ENCODE data around the gene BUD23.
"Not testable (repeated sequence)": the region's sequence is repeated elsewhere in the genome, so short reads cannot be mapped to it uniquely, and the experiment has no call there.

The BUD23 gene

DNA sequence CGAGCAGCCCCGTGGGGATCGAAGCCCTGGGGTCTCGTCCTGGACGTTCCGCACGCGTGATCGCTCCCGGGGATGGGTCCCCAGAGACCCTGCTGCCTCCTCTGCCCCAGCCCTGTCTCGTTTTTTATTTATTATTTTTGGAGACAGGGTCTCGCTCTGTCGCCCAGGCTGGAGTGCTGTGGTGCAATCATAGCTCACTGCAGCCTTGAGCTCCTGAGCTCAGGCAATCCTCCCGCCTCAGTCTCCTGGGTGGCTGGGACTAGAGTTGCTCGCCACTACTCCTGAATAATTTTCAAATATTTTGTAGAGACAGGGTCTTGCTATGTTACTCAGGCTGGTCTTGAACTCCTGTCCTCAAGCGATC, 36.4 kb downstream of the BUD23 start:
- DNase-seq (ENCODE audit: low read depth) = no peak

DNA sequence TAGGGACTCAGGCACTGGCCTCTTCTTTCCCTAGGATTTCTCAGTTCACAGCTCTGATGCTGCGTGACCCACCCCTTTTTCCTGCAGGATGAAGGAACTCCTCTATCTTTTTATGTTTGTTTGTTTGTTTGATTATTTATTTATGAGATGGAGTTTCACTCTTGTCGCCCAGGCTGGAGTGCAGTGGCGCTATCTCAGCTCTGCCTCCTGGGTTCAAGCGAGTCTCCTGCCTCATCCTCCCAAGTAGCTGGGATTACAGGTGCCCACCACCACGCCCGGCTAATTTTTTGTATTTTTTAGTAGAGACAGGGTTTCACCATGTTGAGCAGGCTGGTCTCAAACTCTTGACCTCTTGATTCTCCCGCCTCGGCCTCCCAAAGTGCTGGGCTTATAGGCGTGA, 37.0 kb downstream of the BUD23 start:
- not testable (repeated sequence) for DNase-seq (ENCODE audit: low read depth)

DNA sequence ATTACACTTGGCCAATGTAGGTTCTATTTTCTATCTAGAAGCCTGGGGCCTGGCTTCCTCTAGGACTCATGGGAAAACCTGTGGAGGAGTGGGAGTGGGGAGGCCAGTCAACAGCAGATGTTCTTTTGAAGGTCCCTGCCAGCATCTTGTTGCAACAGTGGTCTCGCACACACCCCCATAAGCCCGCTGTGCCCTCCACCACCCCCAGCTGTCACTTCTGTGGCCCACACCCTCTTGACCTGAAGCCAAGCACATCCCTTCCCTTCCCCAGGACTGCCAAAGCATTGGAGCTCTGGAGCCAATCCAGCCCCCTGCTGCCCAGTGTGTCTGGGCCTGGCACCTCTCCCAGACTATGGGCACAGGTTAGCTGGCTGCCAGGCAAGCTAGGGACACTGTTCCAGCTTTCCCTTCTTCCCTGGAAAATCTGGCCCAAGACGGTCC, 38.0 kb downstream of the BUD23 start:
- no peak for DNase-seq (ENCODE audit: low read depth)

DNA sequence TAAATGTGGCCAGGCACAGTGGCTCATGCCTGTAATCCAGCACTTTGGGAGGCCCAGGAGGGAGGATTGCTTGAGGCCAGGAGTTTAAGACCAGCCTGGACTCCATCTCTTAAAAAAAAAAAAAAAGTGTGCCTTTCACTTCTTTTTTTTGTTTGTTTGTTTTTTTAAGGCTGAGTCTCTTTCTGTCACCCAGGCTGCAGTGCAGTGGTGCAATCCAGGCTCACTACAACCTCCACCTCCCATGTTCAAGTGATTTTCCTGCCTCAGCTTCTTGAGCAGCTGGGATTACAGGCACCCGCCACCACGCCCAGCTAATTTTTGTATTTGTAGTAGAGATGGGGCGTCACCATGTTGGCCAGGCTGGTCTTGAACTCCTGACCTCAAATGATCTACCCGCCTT, 38.8 kb downstream of the BUD23 start:
- DNase-seq (ENCODE audit: low read depth) = not testable (repeated sequence)

DNA sequence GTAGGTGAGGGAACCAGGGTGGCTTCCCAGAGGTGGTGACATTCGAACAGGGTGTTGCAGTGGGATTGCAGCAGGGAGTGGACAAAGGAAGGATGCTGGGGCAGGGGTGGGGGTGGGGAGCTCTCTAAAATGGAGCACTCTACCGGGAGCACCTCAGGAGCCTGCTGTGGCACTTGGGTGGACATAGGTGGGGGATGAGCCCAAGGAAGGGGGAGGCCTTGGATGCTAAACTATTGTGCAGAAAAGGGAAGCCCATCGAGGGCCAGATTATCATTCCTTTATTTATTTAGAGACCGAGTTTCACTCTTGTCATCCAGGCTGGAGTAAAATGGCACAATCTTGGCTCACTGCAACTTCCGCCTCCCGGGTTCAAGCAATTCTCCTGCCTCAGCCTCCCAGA, 39.4 kb downstream of the BUD23 start:
- DNase-seq (ENCODE audit: low read depth) = no peak

DNA sequence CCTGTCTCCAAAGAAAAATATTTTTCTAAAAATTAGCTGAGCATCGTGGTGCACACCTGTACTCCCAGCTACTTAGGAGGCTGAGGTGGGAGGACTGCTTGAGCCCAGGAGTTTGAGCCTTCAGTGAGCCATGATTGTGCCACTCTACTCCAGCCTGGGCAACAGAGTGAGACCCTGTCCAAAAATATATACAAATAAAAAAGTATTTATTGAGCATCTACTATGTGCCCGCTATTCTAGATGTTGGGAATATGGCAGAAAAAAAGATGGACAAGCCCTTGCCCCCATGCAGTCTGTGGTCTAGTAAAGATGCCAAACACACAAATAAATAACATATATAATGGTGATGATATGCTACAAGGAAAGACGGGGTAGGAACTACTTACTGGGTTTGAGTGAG, 40.4 kb downstream of the BUD23 start:
- no peak for DNase-seq (ENCODE audit: low read depth)

DNA sequence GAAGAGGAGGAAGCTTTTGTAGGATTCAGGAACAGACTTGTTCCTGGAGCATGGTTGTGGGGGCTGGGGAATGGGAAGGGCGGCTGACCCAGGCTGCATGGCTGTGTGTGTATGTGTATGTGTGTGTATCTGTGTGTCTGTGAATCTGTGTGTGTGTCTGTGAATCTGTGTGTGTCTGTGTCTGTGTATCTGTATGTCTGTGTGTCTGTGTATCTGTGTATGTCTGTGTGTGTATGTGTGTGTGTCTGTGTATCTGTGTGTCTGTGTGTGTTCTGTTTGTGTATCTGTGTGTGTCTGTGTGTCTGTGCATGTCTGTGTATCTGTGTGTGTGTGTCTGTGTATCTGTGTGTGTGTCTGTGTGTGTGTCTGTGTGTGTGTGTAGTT, 42.7 kb downstream of the BUD23 start:
- DNase-seq (ENCODE audit: low read depth) = no peak

DNA sequence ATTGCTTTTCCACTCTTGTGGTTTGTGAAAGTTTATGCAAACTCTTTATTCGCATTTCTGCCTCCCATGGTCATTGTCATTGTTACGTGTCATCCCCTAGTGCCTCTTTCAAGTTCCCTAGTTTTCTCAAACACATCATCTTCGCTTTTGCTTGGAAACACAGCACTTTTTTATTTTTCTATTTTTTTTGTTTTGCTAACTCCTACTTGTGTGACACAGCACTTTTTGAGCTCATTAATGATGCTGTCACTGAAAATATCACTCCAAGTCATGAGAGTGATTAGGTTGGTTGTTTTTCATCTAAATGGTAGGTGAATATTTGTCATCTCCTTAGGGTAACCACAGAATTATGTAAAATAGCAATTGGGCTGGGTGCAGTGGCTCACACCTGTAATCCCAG, 44.6 kb downstream of the BUD23 start:
- DNase-seq (ENCODE audit: low read depth) = no peak

DNA sequence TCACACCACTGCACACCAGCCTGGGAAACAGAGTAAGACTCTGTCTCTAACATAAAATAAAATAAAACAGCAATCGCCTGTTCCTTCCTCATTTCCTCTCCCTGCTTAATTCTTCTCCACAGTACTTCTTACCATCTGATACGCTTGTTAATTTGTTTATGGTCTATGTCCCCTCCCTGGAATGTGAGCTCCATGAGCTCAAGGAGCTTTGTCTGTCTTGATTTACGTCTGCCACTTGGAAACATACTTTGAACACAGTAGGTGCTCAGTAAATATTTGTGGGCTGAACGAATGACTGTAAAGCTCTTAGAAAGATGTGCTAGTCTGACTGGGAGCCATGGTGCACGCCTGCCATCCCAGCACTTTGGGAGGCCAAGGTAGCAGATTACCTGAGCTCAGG, 45.2 kb downstream of the BUD23 start:
- DNase-seq (ENCODE audit: low read depth) = no peak

DNA sequence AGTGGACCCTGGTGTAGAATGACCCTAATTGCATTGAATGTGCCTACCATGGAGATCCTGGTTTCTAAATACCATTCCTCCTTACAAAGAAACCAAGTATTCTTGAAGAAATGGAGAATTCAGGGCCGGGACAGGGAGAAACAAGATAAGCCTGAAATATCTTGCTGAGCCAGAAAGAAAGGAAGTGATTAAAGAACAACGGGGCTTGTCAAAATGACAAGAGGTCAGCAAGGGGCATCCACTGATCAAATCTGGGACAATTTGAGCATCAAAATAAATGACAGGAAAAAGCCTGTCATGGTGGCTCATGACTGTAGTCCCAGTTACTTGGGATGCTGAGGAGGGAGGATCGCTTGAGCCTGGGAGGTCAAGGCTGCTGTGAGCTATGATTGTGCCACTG, 47.1 kb downstream of the BUD23 start:
- no peak for DNase-seq (ENCODE audit: low read depth)

DNA sequence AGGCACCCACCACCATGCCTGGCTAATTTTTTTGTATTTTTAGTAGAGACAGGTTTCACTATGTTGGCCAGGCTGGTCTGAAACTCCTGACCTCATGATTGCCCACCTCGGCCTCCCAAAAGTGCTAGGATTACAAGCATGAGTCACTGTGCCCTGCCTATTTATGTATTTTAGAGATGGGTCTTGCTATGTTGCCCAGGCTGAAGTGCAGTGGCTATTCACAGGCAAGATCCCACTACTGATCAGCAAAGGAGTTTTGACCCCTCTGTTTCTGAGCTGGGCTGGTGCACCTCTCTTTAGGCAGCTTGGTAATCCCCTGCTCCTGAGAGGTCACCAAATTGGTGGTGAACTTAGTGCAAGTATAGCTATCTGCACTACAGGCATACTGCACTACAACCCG, 49.0 kb downstream of the BUD23 start:
- DNase-seq (ENCODE audit: low read depth) = no peak

DNA sequence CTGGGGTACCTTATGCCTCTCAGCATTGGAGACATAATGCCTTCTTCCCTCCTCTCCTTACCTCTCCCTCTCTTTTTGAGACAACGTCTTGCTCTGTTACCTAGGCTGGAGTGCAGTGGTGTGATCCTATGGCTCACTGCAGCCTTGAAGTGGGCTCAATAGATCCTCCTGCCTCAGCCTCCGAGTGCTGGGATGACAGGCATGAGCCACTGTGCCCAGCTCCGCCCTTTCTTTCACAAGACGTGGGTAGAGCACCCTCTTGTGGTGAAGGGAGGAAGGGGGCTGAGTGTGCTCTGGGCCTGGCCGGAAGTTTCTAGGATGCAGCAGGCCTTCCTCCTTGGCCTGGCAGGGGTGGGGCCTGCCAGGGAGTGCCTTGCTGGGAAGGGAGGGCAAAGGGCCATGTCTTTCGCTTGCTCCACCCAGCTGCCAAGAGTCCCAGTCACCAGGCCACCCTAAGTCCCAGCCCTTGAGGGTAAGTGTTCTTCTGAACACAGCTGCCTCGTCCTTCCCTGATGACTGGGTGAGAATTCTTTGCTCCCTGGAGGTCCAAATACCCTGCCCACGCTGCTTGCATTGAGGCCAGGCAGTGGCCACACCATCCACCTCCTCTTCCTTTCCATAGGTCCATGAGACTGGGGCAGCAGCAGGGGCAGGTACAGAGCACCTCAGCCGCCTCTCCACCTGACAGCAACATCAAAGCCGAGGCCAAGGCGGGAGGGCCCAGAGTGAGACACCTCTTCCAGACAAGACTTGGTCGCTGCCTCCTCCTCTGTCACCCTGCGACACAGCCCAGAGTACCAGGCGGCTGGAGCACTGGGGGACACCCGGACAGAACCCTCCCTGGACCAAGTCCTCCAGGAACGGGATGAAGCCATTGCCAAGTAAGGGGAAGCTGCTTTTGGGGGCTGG, 51.5 kb downstream of the BUD23 start:
- peak; percentile 85 for DNase-seq (ENCODE audit: low read depth)

DNA sequence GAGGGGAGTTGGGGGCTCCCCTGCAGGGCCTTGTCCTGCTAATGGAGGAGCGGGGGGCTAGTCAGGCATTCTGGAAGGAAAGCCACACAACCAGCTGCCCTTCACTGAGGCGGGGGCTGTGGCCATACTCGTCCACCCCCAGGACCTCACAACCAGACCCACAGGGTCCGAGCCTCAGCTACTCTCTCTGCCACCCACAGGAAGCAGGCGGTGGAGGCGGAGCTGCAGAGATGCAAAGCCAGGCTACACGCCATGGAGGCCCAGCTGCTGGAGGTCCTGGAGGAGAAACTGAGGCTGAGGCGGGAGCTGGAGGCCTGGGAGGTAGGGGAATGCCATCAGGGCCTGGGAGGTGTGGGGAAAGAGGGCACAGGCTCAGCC, 52.1 kb downstream of the BUD23 start:
- no peak for DNase-seq (ENCODE audit: low read depth)

DNA sequence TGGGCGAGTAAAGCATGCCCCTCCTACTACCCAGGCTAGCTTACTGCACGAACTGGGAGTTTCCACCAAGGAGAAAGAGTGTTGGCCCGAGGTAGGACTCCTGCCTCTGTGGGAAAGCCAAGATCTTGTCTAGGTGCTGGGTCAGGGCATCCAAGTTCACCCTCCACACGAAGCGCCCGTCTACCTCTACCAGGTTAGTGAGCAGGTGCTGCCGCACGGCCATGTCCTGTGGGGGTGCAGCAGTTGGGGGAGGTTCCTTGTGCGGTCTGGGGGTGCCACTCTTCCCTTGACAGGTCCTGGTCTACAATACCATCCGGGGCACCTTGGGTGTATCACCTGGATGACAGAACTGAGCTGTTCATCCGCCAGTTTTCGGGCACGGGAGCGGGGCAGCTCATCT, 53.5 kb downstream of the BUD23 start:
- DNase-seq (ENCODE audit: low read depth) = no peak

DNA sequence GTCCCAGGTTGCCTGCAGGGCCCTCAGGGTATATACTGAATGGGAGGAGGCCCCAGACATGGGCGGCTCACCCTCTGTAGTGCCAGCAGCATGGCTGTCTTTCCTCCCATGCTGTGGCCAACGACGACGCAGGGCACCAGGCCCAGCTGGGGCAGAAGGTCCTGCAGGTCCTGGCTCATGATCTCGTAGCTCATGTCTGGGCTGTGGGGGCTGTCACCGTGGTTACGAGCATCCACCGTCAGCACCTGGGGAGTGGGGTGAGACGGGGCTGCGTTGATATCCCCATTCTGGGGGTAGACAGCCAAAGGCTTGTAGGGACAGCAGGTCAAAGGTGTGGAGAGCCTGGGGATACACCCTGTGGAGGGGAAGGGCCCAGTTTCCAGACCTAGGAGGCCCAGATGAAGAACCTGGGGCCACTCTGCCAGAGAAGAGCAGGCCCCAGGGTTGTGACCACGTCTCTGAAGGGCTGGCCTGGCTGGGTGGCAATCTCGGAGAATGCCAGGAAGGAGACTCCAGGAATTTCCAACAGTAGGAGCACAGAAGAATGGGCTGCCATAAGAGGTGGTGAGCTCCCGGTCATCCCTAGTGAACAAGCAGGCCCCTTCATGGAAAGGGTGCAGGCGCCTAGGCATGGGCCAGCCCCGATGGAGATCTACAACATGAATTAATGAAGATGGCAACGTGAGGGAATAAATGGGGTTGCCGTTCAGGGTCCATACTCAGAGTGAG, 54.3 kb downstream of the BUD23 start:
- DNase-seq (ENCODE audit: low read depth) = no peak

DNA sequence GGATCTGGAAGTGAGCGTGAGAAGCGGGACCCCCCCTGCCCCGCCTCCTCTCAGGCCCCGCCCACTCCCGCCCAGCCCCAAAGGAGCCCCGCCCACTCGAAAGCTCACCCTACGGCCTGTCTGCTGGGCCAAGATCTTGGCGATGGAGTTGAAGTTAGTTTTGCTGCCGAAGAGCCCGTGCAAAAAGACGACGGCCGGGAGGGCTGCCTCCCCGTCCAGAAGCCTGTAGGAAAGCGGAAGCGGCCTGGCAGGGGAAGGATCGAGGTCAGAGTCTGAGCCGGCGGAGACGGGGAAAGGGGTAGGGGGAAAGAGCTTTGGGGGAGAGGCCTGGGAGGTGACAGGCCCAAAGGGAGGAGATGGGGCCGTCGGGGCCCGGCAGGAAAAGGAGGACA, 54.8 kb downstream of the BUD23 start:
- no peak for DNase-seq (ENCODE audit: low read depth)

DNA sequence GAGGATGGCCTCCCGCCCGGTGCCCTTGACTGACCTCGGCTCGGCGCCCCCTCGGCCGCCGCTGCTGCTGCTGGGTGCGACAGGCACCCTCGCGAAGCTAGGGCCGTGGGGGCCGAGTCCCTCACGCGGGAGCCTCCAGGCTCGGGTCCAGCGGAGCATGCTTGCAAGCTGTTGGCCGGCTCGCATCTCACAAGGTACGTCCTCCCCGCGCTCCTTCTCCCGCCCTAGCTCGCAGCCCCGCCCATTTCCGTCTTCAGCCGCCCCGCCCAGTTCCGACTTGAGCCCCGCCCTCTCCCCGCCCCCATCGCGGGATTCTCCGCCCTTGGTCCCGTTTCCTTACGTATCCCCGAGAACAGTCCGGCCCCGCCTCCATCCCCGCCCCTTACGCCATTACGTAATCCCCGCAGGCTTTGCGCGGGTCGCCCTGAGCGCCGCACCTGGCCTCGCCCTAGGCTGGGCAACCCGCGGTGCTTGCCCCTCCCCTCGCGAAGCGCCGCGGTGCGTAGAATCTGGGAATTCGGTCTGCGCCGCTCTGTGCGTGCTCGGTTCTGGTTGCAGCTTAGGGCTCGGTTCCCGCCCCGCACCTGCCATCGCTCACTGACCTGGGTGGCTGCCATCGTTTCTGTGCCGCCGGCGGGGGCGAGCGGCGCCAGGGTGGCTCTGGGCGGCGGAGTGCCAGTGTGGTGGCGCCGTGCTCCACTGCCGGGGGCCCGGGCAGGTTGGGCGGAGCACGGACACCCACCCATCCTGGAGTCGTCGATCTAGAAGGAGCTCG, 55.4 kb downstream of the BUD23 start, which contains the start of gene ABHD11:
TSS of gene ABHD11 (minus strand) at position 191 of the 775 bp plus-strand sequence. CDS start at position 159, 32 bp downstream.
- peak; percentile 92 for DNase-seq (ENCODE audit: low read depth)

DNA sequence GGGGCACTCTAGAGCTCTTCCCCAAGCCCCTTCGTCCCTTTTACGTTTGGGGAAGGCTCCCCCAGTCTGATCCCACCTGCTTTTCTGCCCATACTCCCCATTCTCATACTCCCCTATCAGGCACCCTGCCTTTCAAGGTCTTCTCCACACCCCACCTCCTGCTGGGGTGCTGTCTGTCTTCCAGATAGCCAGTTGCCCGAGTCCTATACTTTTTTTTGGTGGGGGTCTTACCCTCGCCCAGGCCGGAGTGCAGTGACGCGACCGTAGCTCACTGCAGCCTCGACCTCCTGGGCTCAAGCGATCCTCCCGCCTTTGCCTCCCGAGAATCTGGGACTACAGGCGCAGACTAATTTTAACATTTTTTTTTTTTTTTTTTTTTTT, 56.0 kb downstream of the BUD23 start:
- DNase-seq (ENCODE audit: low read depth) = no peak

DNA sequence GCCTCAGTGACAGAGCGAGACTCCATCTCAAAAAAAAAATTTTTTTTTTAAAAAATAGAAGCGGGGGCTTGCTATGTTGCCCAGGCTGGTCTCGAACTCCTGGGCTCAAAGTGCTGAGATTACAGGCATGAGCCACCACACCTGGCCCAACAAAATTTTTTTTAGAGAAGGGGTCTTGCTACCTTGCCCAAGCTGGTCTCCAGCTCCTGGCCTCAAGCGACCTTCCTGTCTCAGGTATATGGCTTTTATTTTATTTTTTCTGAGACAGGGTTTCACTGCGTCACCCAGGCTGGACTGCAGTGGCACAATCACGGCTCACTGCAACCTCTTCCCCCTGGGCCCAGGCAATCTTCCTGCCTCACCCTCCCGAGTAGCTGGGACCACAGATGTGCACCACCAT, 56.8 kb downstream of the BUD23 start:
- no peak for DNase-seq (ENCODE audit: low read depth)

DNA sequence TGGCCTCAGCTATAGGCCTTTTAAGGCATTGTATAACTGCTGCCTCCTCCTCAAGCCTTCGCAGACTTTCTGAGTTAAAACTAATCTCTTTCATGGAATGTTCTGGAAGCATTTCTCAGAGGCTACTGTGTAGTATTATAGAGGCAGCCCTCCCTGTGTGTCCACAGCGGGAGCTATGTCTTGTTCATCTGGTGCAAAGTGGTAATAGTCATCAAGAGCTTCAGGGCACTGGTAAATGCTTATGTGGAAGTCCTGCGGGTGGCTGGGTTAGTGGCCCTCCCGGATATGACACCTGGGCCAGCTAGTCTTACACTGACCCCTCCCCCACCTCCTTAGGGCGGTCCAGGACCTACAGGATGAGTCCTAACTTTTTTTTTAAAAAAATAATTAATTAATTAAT, 57.4 kb downstream of the BUD23 start:
- no peak for DNase-seq (ENCODE audit: low read depth)

DNA sequence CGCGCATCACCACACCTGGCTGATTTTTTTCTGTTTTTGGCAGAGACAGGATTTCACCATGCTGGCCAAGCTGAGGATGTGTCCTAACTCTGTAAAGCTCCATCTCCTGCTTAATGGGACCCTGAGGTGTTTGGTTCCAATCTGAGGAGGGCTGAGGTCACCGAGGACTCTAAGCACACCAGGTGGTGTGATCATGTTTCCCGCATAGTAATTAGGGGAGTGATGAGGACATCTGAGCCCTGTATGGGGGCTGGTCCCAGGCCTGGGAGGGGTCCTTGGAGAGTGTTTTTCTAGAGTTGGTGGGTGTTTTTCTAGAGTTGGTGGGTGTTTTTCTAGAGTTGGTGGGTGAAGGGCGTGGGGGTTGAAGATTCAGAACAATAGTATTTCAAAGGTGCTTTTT, 58.2 kb downstream of the BUD23 start:
- no peak for DNase-seq (ENCODE audit: low read depth)

DNA sequence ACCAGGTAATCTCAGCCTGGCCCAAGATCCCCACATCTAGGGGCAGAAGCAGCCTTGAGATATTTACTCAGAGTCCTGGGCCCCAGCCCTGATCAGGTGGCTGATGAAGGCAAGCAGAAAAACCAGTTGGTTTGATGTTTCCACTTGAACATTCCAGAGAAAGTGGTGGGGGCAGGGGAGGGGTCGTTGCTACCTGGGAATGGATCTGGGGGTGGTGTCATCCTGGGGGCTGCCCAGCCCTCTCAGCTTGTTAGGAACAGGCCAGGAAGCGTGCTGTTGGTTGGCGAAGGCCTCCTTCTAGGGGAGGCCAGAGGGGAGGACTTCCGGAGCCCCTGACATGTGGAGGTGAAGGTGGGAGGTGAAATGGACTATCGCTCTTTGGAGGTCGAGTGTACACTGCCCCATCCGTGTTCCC, 58.9 kb downstream of the BUD23 start:
- DNase-seq (ENCODE audit: low read depth) = no peak
